NB4 (cell line): ENCODE measurements around the gene SMIM38.

Source experiments
- DNase-seq: peaks from one replicate; pipeline ENCODE4 v3.0.0; 2010; ENCODE audit warnings: low read depth
- H3K4me3 ChIP-seq: one replicate; pipeline ENCODE4 v1.5.1; 2011; ENCODE audit warnings: mild to moderate bottlenecking, low read depth, low read length, moderate library complexity
- CTCF ChIP-seq: IDR thresholded peaks from one replicate; pipeline ENCODE4 v1.5.1; 2012; ENCODE audit warnings: low read depth, low read length
- MAX ChIP-seq: IDR thresholded peaks from 2 replicates; pipeline ENCODE4 v1.6.1; 2011; ENCODE audit warnings: low read depth, low read length
- MYC ChIP-seq: IDR thresholded peaks from 2 replicates; pipeline ENCODE4 v1.6.1; 2011; ENCODE audit warnings: low read depth, low read length
- POLR2A ChIP-seq: IDR thresholded peaks from 2 replicates; pipeline ENCODE4 v1.6.1; 2011; ENCODE audit warnings: mild to moderate bottlenecking; ENCODE audit not compliant: insufficient read length; ENCODE audit errors: extremely low read depth

The SMIM38 gene

GRCh38 chr11:69154211-69154913 lies 1.4 kb upstream of the SMIM38 start:
- TF ChIP-seq POLR2A (no peak), CTCF (no peak), MYC (no peak), MAX (no peak)
- no peak overlapping the region for H3K4me3 ChIP-seq
- no peak for DNase-seq

GRCh38 chr11:69154938-69155301 lies 815 bp upstream of the SMIM38 start:
- TF ChIP-seq MAX (no peak), MYC (no peak), CTCF (no peak), POLR2A (no peak)
- no peak for DNase-seq
- no peak overlapping the region for H3K4me3 ChIP-seq

GRCh38 chr11:69156235-69156639 lies 502 bp downstream of the SMIM38 start:
- TF ChIP-seq CTCF (no peak), MYC (no peak), MAX (no peak), POLR2A (no peak)
- H3K4me3 ChIP-seq = no peak overlapping the region
- no peak for DNase-seq

GRCh38 chr11:69156673-69157155 lies 979 bp downstream of the SMIM38 start:
- no peak overlapping the region for H3K4me3 ChIP-seq
- TF ChIP-seq CTCF (no peak), MYC (no peak), MAX (no peak), POLR2A (no peak)
- no peak for DNase-seq

- no peak overlapping the region for H3K4me3 ChIP-seq
- no peak for DNase-seq
- TF ChIP-seq MYC (no peak), MAX (no peak), POLR2A (no peak), CTCF (no peak)
These were observed 1.6 kb downstream of the SMIM38 start for GRCh38 chr11:69157156-69157821.
